GM12878 (cell line): Measurements from ENCODE around the gene ZNF79. TPM values are rescaled to one million over a fixed set of nuclear protein-coding genes. Genes with fewer than 3 reads are reported as not detected.

Experiments used
- ATAC-seq: fragments of 200-7000 bp; cut with Tn5 transposase; 3 replicates; pipeline ENCODE4 v1.9.1; 2020; ENCODE audit warnings: mild to moderate bottlenecking, moderate library complexity
- BruUV-seq: library from RNA; stranded (reverse); fragments of 400-500 nt; replicated peaks from 2 replicates; lab custom pipeline; 2021; lab: Mats Ljungman, UMichigan
- CTCF ChIA-PET: fragments of 300-600 bp; sonication (Branson Sonifier 250); formaldehyde crosslinking; extraction: SDS; loops from one replicate; lab custom pipeline; 2021; ENCODE audit warnings: inconsistent platforms; lab: Yijun Ruan, JAX
- POLR2A ChIA-PET: fragments of 350-600 bp; formaldehyde crosslinking; extraction: SDS; loops from one replicate; lab custom pipeline; 2021; ENCODE audit warnings: inconsistent platforms; lab: Charles Lee
- RAD21 ChIA-PET: fragments of 300-600 bp; sonication (Branson Sonifier 250); formaldehyde crosslinking; loops from one replicate; lab custom pipeline; 2023; ENCODE audit warnings: antibody characterized with exemption; ENCODE audit not compliant: unreplicated experiment; lab: Charles Lee
- SMC1A ChIA-PET: fragments of 300-600 bp; sonication (Branson Sonifier 250); formaldehyde crosslinking; loops from one replicate; lab custom pipeline; 2023; ENCODE audit not compliant: unreplicated experiment, uncharacterized antibody; lab: Charles Lee
- DNase-seq: peaks from one replicate; pipeline ENCODE4 v3.0.0-alpha.2; 2011; ENCODE audit warnings: low read depth, low spot score
- FAIRE-seq: peaks from 3 replicates; lab custom pipeline; 2011; peaks lifted over from hg19 to GRCh38; lab: Jason Lieb, UNC
- H2AFZ ChIP-seq: 2 replicates; pipeline ENCODE4 v1.6.0; 2011; ENCODE audit warnings: low read depth, low read length, control low read depth; ENCODE audit not compliant: control insufficient read depth
- H3K27ac ChIP-seq: 2 replicates; pipeline ENCODE4 v1.5.1; 2011; ENCODE audit warnings: control low read depth; ENCODE audit not compliant: control insufficient read depth, insufficient read depth
- H3K27me3 ChIP-seq, 2 experiments: replicated peaks in 1 of 2; 2 replicates each; pipeline versions ENCODE4 v1.6.0 to v1.6.1; 2011; ENCODE audit warnings: low read length in 1 of 2; ENCODE audit not compliant: control insufficient read depth in 2 of 2, insufficient read depth in 2 of 2
- H3K36me3 ChIP-seq, 2 experiments: 2 replicates each; pipeline ENCODE4 v1.5.1; 2011; ENCODE audit warnings: low read length in 1 of 2; ENCODE audit not compliant: control insufficient read depth in 2 of 2, insufficient read depth in 2 of 2
- H3K4me1 ChIP-seq: 2 replicates; pipeline ENCODE4 v1.6.1; 2011; ENCODE audit warnings: mild to moderate bottlenecking, low read length, moderate library complexity, mixed read lengths; ENCODE audit not compliant: control insufficient read depth, insufficient read depth
- H3K4me2 ChIP-seq: 2 replicates; pipeline ENCODE4 v1.6.0; 2011; ENCODE audit warnings: control low read depth; ENCODE audit not compliant: control insufficient read depth, insufficient read depth
- H3K4me3 ChIP-seq: fragments of 200-600 bp; sonication (generic); 2 replicates; pipeline ENCODE4 v1.5.1; 2016
- H3K79me2 ChIP-seq: 2 replicates; pipeline ENCODE4 v1.6.0; 2011; ENCODE audit warnings: low read length; ENCODE audit not compliant: control insufficient read depth, insufficient read depth
- H3K9ac ChIP-seq: 2 replicates; pipeline ENCODE4 v1.8.0; 2011; ENCODE audit warnings: low read length, control low read depth, mixed read lengths; ENCODE audit not compliant: control insufficient read depth, insufficient read depth
- H3K9me3 ChIP-seq: replicated peaks from 3 replicates; pipeline ENCODE4 v1.5.1; 2011; ENCODE audit warnings: mild to moderate bottlenecking, low read length; ENCODE audit not compliant: control insufficient read depth, insufficient read depth
- H4K20me1 ChIP-seq: 2 replicates; pipeline ENCODE4 v1.6.0; 2011; ENCODE audit not compliant: control insufficient read depth, insufficient read depth
- ATF3 ChIP-seq: IDR thresholded peaks from 2 replicates; pipeline ENCODE4 v1.6.1; 2011; ENCODE audit warnings: low read depth, mild to moderate bottlenecking, low read length, moderate library complexity, borderline replicate concordance; ENCODE audit errors: extremely low read depth
- CUX1 ChIP-seq: IDR thresholded peaks from 2 replicates; pipeline ENCODE4 v1.6.1; 2012; ENCODE audit warnings: improper control_type of control experiment, low read depth, low read length; ENCODE audit not compliant: insufficient replicate concordance
- EED ChIP-seq: sonication (generic); IDR thresholded peaks from 2 replicates; pipeline ENCODE4 v1.6.1; 2016; ENCODE audit warnings: antibody characterized with exemption, low read depth
- IRF5 ChIP-seq: fragments of 450-650 bp; IDR thresholded peaks from 2 replicates; pipeline ENCODE4 v1.6.1; 2017; ENCODE audit warnings: borderline replicate concordance
- LARP7 ChIP-seq: fragments of 450-650 bp; IDR thresholded peaks from 2 replicates; pipeline ENCODE4 v1.6.1; 2017; ENCODE audit warnings: mild to moderate bottlenecking
- MAX ChIP-seq: IDR thresholded peaks from 2 replicates; pipeline ENCODE4 v1.6.1; 2012; ENCODE audit warnings: low read depth, low read length, improper control_type of control experiment
- NR2F1 ChIP-seq: fragments of 450-650 bp; conservative IDR thresholded peaks from 2 replicates; pipeline ENCODE4 v1.6.1; 2017; ENCODE audit warnings: mild to moderate bottlenecking
- SMARCA5 ChIP-seq: fragments of 450-650 bp; IDR thresholded peaks from 2 replicates; pipeline ENCODE4 v1.6.1; 2017; ENCODE audit warnings: mild to moderate bottlenecking
- ZNF217 ChIP-seq: fragments of 450-650 bp; IDR thresholded peaks from 2 replicates; pipeline ENCODE4 v1.6.1; 2017; ENCODE audit warnings: antibody characterized with exemption, mild to moderate bottlenecking
- WGBS: methylation state at CpG from one replicate; pipeline ENCODE4 v1.1.6; 2016; ENCODE audit warnings: low lambda C conversion rate; ENCODE audit not compliant: insufficient replicate concordance, insufficient coverage; ENCODE audit errors: missing lambda C conversion rate; 5-methylcytosine and 5-hydroxymethylcytosine counted together
- in situ Hi-C: fragments of 300-500 bp; cut with MboI; formaldehyde crosslinking; loops from 9 replicates; pipeline ENCODE4 v1.14.3; 2018; ENCODE audit warnings: mixed read lengths
- intact Hi-C: fragments of 100-400 bp; cut with micrococcal nuclease; formaldehyde crosslinking; loops from one replicate; pipeline ENCODE4 v1.14.2; 2022; ENCODE audit not compliant: unreplicated experiment
- polyA plus RNA-seq, 11 experiments: library from polyadenylated mRNA; depleted of rRNA in 4 of 11; unstranded in 6 of 11; stranded (reverse) in 5 of 11; fragments of >200 nt; fragmentation: Nextera tagmentation in 4 of 11; fragmentation: Illumina TruSeq in 1 of 11; extraction: Ambion mirVana in 4 of 11; extraction: Trizol in 1 of 11; gene quantifications; 1 replicate in 1 of 11; 2 replicates in 10 of 11; pipeline versions ENCODE4 v1.2.1 to v1.2.3, GENCODE V29; 2011 to 2016; ENCODE audit warnings: inconsistent platforms in 2 of 11, missing spikeins in 2 of 11, low read depth in 1 of 11
- total RNA-seq, 4 experiments: library from RNA; depleted of rRNA in 3 of 4; stranded (reverse); fragments of >200 nt in 3 of 4; fragmentation: Illumina TruSeq in 1 of 4; extraction: Trizol in 1 of 4; gene quantifications; 2 replicates each; pipeline versions ENCODE4 v1.2.1 to v1.2.3, GENCODE V29; 2013 to 2021

The ZNF79 gene
- total and polyA plus RNA-seq, 10 of the 15 experiments (the other 5 are each of a cell fraction or from before 2014, with no cell fraction given): 1.8 to 14.1 (median 11.7) TPM

- Histone ChIP-seq H2AFZ (peak overlapping the region; percentile 40), H3K4me3 (0 out of 2 replicates have a peak overlapping the region, but pooled peaks have one; percentile 9), H3K36me3 (no peaks in the 10 kb centered on the region), H4K20me1 (no peaks in the 10 kb centered on the region), H3K9me3 (no peaks in the 10 kb centered on the region), H3K27ac (peak overlapping the region; percentile 65), H3K4me1 (peaks cover 27% of the 10 kb centered on the region), H3K79me2 (no peaks in the 10 kb centered on the region), H3K9ac (peak overlapping the region; percentile 30; the same call in 1 of the 2 replicates), H3K27me3 (no peaks in the 10 kb centered on the region), H3K4me2 (peak overlapping the region; percentile 51)
- intact Hi-C loops: no loop called here
- TF ChIP-seq IRF5 (no peak), EED (no peak), ZNF217 (0 out of 2 replicates have a peak, but pooled peaks have one; percentile 8), ATF3 (no peak), SMARCA5 (peak; percentile 1; the same call in 1 of the 2 replicates), CUX1 (peak; percentile 44), NR2F1 (peak; percentile 19; the same call in 1 of the 2 replicates), MAX (no peak), LARP7 (0 out of 2 replicates have a peak, but pooled peaks have one; percentile 5)
- no TSS peak for BruUV-seq
- ChIA-PET RAD21 (interaction anchor here (1.0 to 1.4 kb wide), 3 partner anchors 8 to 35 kb away, joined by 3 to 10 read pairs (median 3); partner anchors contain the start of genes SLC2A8 and ZNF79), POLR2A (interaction anchor here (0.6 to 1.1 kb wide), 5 partner anchors 266 to 690 kb away, joined by 3 to 5 read pairs (median 3); no protein-coding TSS in a partner anchor), CTCF (interaction anchor here (1.0 to 1.8 kb wide), 3 partner anchors 8 to 71 kb away, joined by 3 to 8 read pairs (median 3); partner anchors contain the start of gene SLC2A8), SMC1A (interaction anchor here (1.1 to 1.3 kb wide), 4 partner anchors 8 to 81 kb away, joined by 3 to 5 read pairs (median 4); partner anchors contain the start of genes SLC2A8 and ZNF79)
- FAIRE-seq: peak; percentile 13
- WGBS: 29% methylated on average over 6 of the region's 6 CpGs
- in situ Hi-C loops: no loop called here
- ATAC-seq: peak; percentile 17
- no peak for DNase-seq
Observed at GRCh38 chr9:127388856-127389238, 35.3 kb upstream of the ZNF79 start.
